22Rv1 (cell line): ENCODE results near the gene FOSB.
"Not testable (repeated sequence)": the region's sequence is repeated elsewhere in the genome, so short reads cannot be mapped to it uniquely, and the experiment has no call there.

Experiments used
- H3K27ac ChIP-seq: fragments of 450-650 bp; 2 replicates; pipeline ENCODE4 v1.5.1; 2017
- ZFX ChIP-seq: fragments of 450-650 bp; IDR thresholded peaks from 2 replicates; pipeline ENCODE4 v1.6.1; 2017; ENCODE audit warnings: antibody characterized with exemption, borderline replicate concordance
- TF ChIP-seq, protein P1 (sequence below): fragments of 450-650 bp; IDR thresholded peaks from 2 replicates; pipeline ENCODE4 v1.5.1; 2017; ENCODE audit warnings: mild to moderate bottlenecking

Gene FOSB

DNA sequence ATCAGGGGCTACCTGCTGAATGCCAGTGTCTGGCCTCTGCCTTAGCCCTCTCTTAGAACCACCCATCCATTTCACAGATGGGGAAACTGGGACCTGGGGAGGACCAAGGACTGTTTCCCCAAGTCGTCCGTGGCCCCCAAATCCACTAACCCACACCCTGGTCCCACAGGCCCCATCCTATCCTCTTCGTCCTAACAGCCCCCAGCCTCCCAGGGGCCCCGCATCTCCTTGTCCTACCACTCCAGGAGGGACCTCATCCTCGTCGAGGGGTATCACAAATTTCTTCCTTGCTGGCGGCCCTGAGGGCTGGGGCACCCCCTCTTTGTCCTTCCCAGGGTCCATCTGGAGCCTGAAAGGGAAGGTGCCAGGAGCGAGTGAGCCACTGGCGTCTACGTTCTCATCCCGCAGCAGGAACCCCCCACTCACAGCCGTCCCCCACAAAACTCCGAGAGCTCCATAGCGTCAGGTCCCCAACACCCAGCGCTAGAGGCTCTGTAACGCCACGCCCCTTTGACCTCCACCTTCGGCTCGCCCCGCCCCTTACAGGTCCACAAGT lies 44.7 kb upstream of the FOSB start:
- no peak for TF ChIP-seq ZFX
- H3K27ac ChIP-seq: peak overlapping the region; percentile 100

DNA sequence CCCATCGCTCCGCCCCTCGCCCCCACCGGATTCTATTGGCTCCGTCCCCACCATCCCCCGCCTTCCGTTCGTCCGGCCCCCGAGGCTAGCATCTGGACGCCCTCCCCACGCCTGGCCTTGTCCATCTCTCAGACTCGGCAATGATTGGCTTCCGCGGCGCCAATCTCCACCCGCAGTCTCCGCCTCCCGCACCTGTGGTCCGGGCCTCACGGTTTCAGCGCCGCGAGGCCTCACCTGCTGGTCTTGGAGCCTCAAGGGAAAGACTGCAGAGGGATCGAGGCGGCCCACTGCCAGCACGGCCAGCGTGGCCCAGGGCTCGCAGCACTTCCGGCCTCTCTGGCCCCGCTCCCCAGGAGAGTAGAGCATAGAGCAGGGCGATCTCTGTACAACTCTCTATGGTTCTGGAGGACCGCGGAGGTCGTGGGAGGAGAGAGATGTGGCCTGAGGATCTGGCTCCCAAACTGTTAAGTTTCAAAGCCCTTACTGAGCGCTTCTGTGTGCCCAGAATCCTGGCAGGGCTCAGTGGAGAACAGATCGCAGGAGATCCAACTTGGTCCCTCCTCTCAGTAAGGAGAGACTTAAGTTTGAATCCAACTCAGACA lies 44.1 kb upstream of the FOSB start, which contains the start of gene ERCC1:
Gene ERCC1 (minus strand): TSS at position 329 of the 602 bp plus-strand sequence. CDS start 543 bp downstream, outside the sequence.
- TF ChIP-seq, protein P1, sequence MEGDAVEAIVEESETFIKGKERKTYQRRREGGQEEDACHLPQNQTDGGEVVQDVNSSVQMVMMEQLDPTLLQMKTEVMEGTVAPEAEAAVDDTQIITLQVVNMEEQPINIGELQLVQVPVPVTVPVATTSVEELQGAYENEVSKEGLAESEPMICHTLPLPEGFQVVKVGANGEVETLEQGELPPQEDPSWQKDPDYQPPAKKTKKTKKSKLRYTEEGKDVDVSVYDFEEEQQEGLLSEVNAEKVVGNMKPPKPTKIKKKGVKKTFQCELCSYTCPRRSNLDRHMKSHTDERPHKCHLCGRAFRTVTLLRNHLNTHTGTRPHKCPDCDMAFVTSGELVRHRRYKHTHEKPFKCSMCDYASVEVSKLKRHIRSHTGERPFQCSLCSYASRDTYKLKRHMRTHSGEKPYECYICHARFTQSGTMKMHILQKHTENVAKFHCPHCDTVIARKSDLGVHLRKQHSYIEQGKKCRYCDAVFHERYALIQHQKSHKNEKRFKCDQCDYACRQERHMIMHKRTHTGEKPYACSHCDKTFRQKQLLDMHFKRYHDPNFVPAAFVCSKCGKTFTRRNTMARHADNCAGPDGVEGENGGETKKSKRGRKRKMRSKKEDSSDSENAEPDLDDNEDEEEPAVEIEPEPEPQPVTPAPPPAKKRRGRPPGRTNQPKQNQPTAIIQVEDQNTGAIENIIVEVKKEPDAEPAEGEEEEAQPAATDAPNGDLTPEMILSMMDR: no peak
- no peak for TF ChIP-seq ZFX

DNA sequence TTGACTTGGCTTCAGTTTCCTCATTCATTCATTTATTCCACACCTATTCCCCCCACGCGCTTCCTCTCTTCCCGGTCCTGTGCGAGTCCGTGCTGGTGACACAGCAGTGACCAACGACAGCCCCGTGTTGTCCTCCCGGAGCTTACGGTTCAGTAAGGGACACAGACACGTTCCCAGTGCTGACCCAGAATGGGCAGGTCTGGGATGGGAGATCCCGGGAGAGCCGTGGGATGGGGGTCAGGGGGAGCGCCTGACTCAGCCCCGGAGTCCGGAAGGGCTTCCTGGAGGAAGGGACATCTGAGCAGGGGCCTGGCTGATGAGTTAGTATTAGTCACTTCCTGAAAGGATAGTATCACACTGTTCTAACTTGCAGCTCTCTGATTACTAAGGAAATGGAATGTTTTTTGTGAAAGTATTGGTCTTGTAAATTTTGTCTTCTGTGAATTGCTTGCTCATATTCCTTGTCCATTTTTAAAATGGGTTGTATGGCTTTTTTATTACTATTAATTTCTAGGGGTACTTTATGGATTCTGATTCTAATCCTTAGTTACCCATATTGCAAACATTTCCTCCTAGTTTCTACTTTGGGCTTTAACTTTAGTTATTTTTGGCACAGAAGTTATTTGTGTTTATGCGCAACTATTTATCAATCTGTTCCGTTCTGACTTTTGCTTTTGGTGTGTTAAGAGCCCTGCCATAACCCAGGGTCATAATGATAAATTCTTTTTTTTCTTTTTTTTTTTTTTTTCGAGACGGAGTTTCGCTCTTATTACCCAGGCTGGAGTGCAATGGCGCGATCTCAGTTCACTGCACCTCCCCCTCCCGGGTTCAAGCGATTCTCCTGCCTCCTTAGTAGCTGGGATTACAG lies 43.4 kb upstream of the FOSB start:
- H3K27ac ChIP-seq: peak overlapping the region; percentile 100
- TF ChIP-seq ZFX: no peak
- TF ChIP-seq, protein P1: no peak

More for the DNA sequence above, 44.1 kb upstream of the FOSB start, which contains the start of gene ERCC1:
- H3K27ac ChIP-seq: peak within 1 kb of the TSS; percentile 100

DNA sequence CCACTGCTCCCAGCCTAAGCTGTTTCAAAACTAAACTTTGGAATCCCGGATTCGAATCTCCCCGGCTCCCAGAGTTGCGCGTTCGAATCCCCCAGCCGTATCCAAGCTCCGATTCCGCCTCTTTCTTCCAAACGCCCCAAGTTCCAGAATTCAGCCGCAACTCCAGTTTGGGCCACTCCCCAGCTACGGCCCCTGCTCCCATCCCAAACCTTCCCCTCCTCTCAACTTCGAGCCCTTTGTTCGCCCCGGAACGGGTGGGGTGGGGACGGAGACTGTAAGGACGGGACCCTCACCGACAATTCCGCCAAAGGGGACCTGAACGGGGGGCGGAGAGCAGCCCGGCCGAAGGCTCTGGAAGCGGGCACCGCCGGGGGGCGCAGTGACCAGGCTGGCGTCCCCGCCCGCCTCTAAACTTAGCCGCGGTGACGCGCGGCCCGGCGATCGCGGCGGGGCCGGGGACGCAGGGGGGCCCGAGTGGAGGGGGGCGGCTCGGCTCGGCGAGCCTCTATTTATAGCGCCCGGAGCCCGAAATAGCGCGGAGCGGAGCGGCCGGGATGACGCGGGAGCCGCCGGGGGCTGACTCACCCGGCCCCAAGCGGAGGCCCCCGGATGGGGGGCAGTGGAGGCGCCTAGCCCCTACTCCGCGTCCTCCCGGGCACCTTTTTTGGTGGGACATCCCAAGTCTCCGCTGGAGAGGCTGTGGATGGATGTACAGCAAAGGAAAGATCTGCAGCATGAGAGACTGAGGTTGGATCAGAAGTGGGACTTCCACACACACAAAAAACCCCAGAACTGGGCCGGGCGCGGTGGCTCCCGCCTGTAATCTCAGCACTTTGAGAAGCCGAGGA lies 39.2 kb upstream of the FOSB start:
- TF ChIP-seq, protein P1: peak; percentile 71
- TF ChIP-seq ZFX: no peak
- H3K27ac ChIP-seq: 0 out of 2 replicates have a peak overlapping the region, but pooled peaks have one; percentile 100

DNA sequence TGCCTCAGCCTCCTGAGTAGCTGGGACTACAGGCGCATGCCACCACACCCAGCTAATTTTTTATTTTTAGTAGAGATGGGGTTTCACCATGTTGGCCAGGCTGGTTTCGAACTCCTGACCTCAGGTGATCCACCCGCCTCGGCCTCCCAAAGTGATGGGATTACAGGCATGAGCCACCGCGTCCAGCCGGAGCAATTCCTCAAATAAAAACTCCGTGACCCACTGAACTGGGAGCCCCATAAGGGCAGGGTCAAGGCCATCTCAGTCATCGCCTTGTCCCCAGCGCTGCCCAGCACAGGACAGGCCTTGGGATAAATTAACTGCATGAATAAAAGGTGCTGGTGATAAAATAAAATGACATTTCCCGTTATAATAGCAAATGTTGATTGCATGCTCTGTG lies 37.9 kb upstream of the FOSB start:
- not testable (repeated sequence) for H3K27ac ChIP-seq

DNA sequence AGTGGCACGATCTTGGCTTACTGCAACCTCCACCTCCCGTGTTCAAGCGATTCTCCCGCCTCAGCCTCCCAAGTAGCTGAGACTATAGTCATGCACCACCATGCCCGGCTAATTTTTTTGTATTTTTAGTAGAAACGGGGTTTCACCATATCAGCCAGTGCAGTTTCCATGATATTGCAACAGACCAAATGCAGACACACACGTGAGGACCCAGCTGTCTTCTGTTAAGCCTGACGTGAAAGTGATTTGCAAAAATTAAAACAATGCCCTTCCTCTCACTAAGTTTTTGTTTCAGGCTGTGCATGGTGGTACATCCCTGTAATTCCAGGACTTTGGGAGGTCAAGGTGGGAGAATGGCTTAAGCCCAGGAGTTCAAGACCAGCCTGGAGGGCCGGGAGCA lies 36.8 kb upstream of the FOSB start:
- H3K27ac ChIP-seq: not testable (repeated sequence)

DNA sequence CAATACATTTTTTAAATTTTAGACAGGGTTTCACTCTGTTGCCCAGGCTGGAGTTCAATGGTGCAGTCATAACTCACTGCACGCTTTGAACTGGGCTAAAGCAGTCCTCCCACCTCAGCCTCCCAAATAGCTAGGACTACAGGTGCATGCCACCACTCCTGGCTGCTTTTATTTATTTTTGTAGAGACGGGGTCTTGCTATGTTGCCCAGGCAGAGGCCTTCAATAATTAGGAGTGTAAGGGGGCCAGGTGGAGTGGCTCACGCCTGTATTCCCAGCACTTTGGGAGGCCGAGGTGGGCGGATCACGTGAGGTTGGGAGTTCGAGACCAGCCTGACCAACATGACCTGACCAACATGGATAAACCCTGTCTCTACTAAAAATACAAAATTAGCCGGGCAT lies 35.3 kb upstream of the FOSB start:
- H3K27ac ChIP-seq: not testable (repeated sequence)

DNA sequence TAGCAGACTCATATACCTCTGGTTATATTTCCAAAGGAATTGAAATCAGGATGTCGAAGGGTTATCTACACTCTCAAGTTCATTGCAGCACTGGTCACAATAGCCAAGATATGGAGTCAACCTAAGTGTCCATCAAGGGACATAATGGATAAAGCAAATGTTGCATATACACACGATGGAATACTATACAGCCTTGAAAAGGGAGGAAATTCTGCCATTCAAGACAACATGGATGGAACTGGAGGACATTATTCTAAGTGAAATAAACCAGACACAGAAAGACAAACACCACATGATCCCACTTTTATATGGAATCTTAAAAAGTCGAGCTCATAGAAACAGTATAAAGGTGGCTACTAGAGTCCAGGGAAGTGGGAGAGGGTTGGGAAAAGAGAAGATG lies 30.5 kb upstream of the FOSB start:
- TF ChIP-seq, protein P1: no peak
- TF ChIP-seq ZFX: no peak
- H3K27ac ChIP-seq: no peak overlapping the region

DNA sequence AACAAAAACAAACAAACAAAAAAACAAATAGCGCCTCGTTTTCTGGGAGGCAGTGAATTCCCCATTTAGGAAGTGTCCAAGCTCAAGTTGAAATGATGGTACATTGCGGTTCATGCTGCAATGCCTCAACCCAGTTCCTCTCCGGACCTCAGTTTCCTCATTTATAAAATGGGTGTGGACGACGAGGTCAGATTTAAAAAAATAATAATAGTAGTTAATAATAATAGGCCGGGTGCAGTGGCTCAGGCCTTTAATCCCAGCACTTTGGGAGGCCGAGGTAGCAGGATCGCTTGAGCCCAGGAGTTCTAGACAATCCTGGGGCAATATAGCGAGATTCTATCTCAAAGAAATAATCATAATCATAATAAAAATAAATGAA lies 28.6 kb upstream of the FOSB start:
- peak overlapping the region; percentile 79 for H3K27ac ChIP-seq
- no peak for TF ChIP-seq ZFX
- TF ChIP-seq, protein P1: no peak
